Neural cell (in vitro differentiated cells): ENCODE measurements around the gene MVD. TPM values are rescaled to one million over a fixed set of nuclear protein-coding genes. Genes with fewer than 3 reads are reported as not detected.

Experiments used
- H2AFZ ChIP-seq: fragments of 200-600, 300-800 bp; sonication (generic), shearing (Covaris generic); 2 replicates; pipeline ENCODE4 v1.6.0; 2014; ENCODE audit warnings: low read depth, mild to moderate bottlenecking, antibody characterized with exemption, low read length, moderate library complexity
- H3F3A ChIP-seq: fragments of 200-600 bp; shearing (Covaris generic); 2 replicates; pipeline ENCODE4 v1.6.1; 2016; ENCODE audit warnings: mild to moderate bottlenecking, moderate library complexity, mixed read lengths, antibody characterized with exemption, low read length; ENCODE audit not compliant: insufficient read depth, poor library complexity, severe bottlenecking
- H3K27ac ChIP-seq: fragments of 200-600, 300-800 bp; sonication (generic), shearing (Covaris generic); 2 replicates; pipeline ENCODE4 v1.5.1; 2014; ENCODE audit warnings: mild to moderate bottlenecking, low read length, moderate library complexity
- H3K27me3 ChIP-seq: fragments of 300-800, 200-600 bp; sonication (generic), shearing (Covaris generic); 2 replicates; pipeline ENCODE4 v1.6.0; 2014; ENCODE audit warnings: mild to moderate bottlenecking, low read depth, low read length, moderate library complexity; ENCODE audit not compliant: insufficient read depth
- H3K36me3 ChIP-seq: fragments of 300-800, 200-600 bp; sonication (generic), shearing (Covaris generic); 2 replicates; pipeline ENCODE4 v1.5.1; 2014; ENCODE audit warnings: mild to moderate bottlenecking, antibody characterized with exemption, low read length, moderate library complexity; ENCODE audit not compliant: insufficient read depth
- H3K4me2 ChIP-seq: fragments of 300-800, 200-600 bp; sonication (generic), shearing (Covaris generic); 2 replicates; pipeline ENCODE4 v1.6.0; 2014; ENCODE audit warnings: mild to moderate bottlenecking, low read length
- H3K4me3 ChIP-seq: fragments of 300-800, 200-600 bp; sonication (generic), shearing (Covaris generic); 2 replicates; pipeline ENCODE4 v1.5.1; 2014; ENCODE audit warnings: mild to moderate bottlenecking, low read length, moderate library complexity
- H3K79me2 ChIP-seq: fragments of 200-600 bp; shearing (Covaris generic); replicated peaks from 2 replicates; pipeline ENCODE4 v1.6.0; 2014; ENCODE audit warnings: mild to moderate bottlenecking, low read length, moderate library complexity; ENCODE audit not compliant: insufficient read depth
- H3K9ac ChIP-seq: fragments of 300-800, 200-600 bp; sonication (generic), shearing (Covaris generic); 2 replicates; pipeline ENCODE4 v1.6.1; 2016; ENCODE audit warnings: mild to moderate bottlenecking, low read length, mixed read lengths
- H3K9me2 ChIP-seq: fragments of 200-600 bp; shearing (Covaris generic); 2 replicates; pipeline ENCODE4 v1.6.1; 2016; ENCODE audit warnings: mild to moderate bottlenecking, low read length, mixed read lengths; ENCODE audit not compliant: insufficient read depth
- H3K9me3 ChIP-seq: fragments of 200-600, 300-800 bp; sonication (generic), shearing (Covaris generic); 2 replicates; pipeline ENCODE4 v1.6.1; 2016; ENCODE audit warnings: mild to moderate bottlenecking, mixed run types, low read length, moderate library complexity, mixed read lengths
- H4K20me1 ChIP-seq: fragments of 200-600 bp; shearing (Covaris generic); 2 replicates; pipeline ENCODE4 v1.6.1; 2016; ENCODE audit warnings: mild to moderate bottlenecking, mixed run types; ENCODE audit not compliant: insufficient read depth
- CTCF ChIP-seq: fragments of 450-650 bp; IDR thresholded peaks from 2 replicates; pipeline ENCODE4 v1.5.1; 2014; ENCODE audit warnings: antibody characterized with exemption, mild to moderate bottlenecking, moderate library complexity; ENCODE audit not compliant: poor library complexity, severe bottlenecking
- EP300 ChIP-seq: fragments of 450-650 bp; conservative IDR thresholded peaks from 2 replicates; pipeline ENCODE4 v1.6.1; 2014; ENCODE audit warnings: antibody characterized with exemption, mild to moderate bottlenecking, moderate library complexity; ENCODE audit not compliant: poor library complexity, severe bottlenecking
- EZH2 ChIP-seq: fragments of 200-600, 300-800 bp; shearing (Covaris generic), sonication (generic); IDR thresholded peaks from 2 replicates; pipeline ENCODE4 v1.6.1; 2014; ENCODE audit warnings: antibody characterized with exemption, low read length, borderline replicate concordance, mild to moderate bottlenecking; ENCODE audit not compliant: insufficient read depth, poor library complexity, severe bottlenecking
- MXI1 ChIP-seq: fragments of 450-650 bp; conservative IDR thresholded peaks from 2 replicates; pipeline ENCODE4 v1.6.1; 2014; ENCODE audit warnings: antibody characterized with exemption, mild to moderate bottlenecking; ENCODE audit not compliant: poor library complexity, severe bottlenecking
- POLR2AphosphoS5 ChIP-seq: IDR thresholded peaks from 2 replicates; pipeline ENCODE4 v1.6.1; 2012
- RAD21 ChIP-seq: fragments of 450-650 bp; conservative IDR thresholded peaks from 2 replicates; pipeline ENCODE4 v1.6.1; 2014; ENCODE audit warnings: antibody characterized with exemption, mild to moderate bottlenecking, moderate library complexity
- SMC3 ChIP-seq: fragments of 450-650 bp; conservative IDR thresholded peaks from 2 replicates; pipeline ENCODE4 v1.6.1; 2014; ENCODE audit warnings: antibody characterized with exemption, mild to moderate bottlenecking, moderate library complexity; ENCODE audit not compliant: poor library complexity
- TAF1 ChIP-seq: IDR thresholded peaks from 2 replicates; pipeline ENCODE4 v1.6.1; 2012; ENCODE audit warnings: low read depth
- polyA plus RNA-seq: library from polyadenylated mRNA; depleted of rRNA; stranded (reverse); fragments of >200 nt; gene quantifications from 2 replicates; pipeline ENCODE4 v1.2.3, GENCODE V29; 2014
- TF ChIP-seq, protein P1 (sequence below): IDR thresholded peaks from 2 replicates; pipeline ENCODE4 v1.6.1; 2012; ENCODE audit warnings: borderline replicate concordance

The MVD gene
- polyA plus RNA-seq, 1 donor from 2014 or later, result 232 TPM

DNA sequence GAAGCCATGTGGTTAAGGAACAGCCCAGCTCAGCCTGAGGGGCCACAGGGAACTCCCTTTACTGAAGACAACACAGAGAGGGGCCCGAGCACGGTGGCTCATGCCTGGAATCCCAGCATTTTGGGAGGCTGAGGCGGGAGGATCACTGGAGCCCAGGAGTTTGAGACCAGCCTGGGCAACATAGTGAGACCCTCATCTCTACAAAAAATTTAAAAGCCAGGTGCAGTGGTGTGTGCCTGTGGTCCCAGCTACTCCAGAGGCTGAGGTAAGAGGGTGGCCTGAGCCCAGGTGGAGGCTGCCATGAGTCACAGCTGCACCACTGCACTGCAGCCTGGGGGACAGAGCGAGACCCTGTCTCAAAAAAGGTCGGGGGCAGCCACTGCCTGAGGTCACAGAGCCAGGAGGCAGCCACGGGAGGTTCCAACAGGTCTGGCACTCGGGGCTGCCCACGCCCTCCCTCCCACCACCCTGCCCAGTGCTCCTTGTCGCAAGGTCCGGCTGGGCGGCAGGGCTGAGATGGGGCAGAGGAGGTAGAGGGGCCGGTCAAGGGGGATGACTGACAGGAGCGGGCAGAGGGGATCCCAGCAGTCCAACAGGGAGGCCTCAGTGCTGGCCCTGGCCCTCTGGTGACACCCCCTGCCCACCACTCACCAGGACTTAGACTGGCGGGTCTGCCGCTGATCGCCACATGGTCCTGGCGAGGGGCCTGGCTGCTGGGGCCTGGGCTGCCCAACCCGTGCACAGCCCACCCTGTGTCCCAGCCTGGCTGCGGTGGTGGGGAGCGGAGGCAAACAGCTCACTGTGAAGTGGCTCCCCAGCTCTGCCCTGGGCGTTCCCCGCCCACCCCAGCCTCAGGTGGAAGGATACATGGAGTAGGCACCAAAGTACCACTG lies 15.5 kb downstream of the MVD start:
- Histone ChIP-seq H3K4me2 (no peak overlapping the region), H4K20me1 (no peaks in the 10 kb centered on the region), H3K27ac (no peak overlapping the region), H3K36me3 (no peaks in the 10 kb centered on the region), H3K27me3 (no peaks in the 10 kb centered on the region), H3K9ac (no peak overlapping the region), H3K79me2 (no peaks in the 10 kb centered on the region), H3K9me2 (no peaks in the 10 kb centered on the region), H3K4me3 (no peak overlapping the region), H3K9me3 (no peaks in the 10 kb centered on the region), H2AFZ (no peak overlapping the region), H3F3A (no peaks in the 10 kb centered on the region)
- TF ChIP-seq SMC3, result no peak
- TF ChIP-seq EZH2, result no peak
- no peak for TF ChIP-seq EP300
- TF ChIP-seq MXI1, result no peak
- TF ChIP-seq RAD21, result no peak
- TF ChIP-seq CTCF, result no peak
- TF ChIP-seq POLR2AphosphoS5, result no peak
- TF ChIP-seq, protein P1, sequence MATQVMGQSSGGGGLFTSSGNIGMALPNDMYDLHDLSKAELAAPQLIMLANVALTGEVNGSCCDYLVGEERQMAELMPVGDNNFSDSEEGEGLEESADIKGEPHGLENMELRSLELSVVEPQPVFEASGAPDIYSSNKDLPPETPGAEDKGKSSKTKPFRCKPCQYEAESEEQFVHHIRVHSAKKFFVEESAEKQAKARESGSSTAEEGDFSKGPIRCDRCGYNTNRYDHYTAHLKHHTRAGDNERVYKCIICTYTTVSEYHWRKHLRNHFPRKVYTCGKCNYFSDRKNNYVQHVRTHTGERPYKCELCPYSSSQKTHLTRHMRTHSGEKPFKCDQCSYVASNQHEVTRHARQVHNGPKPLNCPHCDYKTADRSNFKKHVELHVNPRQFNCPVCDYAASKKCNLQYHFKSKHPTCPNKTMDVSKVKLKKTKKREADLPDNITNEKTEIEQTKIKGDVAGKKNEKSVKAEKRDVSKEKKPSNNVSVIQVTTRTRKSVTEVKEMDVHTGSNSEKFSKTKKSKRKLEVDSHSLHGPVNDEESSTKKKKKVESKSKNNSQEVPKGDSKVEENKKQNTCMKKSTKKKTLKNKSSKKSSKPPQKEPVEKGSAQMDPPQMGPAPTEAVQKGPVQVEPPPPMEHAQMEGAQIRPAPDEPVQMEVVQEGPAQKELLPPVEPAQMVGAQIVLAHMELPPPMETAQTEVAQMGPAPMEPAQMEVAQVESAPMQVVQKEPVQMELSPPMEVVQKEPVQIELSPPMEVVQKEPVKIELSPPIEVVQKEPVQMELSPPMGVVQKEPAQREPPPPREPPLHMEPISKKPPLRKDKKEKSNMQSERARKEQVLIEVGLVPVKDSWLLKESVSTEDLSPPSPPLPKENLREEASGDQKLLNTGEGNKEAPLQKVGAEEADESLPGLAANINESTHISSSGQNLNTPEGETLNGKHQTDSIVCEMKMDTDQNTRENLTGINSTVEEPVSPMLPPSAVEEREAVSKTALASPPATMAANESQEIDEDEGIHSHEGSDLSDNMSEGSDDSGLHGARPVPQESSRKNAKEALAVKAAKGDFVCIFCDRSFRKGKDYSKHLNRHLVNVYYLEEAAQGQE, result no peak
- TF ChIP-seq TAF1, result no peak

GRCh38 chr16:88646345-88647034 lies 16.4 kb downstream of the MVD start:
- no peaks in the 10 kb centered on the region for H3K27me3 ChIP-seq
- H3K36me3 ChIP-seq, result no peaks in the 10 kb centered on the region
- H3K4me3 ChIP-seq, result no peak overlapping the region
- no peaks in the 10 kb centered on the region for H3K9me3 ChIP-seq
- H3K9ac ChIP-seq, result no peak overlapping the region
- no peaks in the 10 kb centered on the region for H3F3A ChIP-seq
- no peaks in the 10 kb centered on the region for H3K9me2 ChIP-seq
- H4K20me1 ChIP-seq, result no peaks in the 10 kb centered on the region
- TF ChIP-seq SMC3 (no peak), RAD21 (no peak), EP300 (no peak), TAF1 (no peak)
- H3K27ac ChIP-seq, result no peak overlapping the region
- no peak overlapping the region for H2AFZ ChIP-seq
- H3K4me2 ChIP-seq, result no peak overlapping the region
- H3K79me2 ChIP-seq, result no peaks in the 10 kb centered on the region
